Stimulated activated CD8-positive, alpha-beta memory T cell treated with anti-CD3 and anti-CD28 coated beads, Interleukin-12 subunit alpha, Interleukin-12 subunit beta, amount 100 ng/mL, for 24 hours (primary cell): Measurements from ENCODE around the gene CTBP2.
"Not testable (repeated sequence)": the region's sequence is repeated elsewhere in the genome, so short reads cannot be mapped to it uniquely, and the experiment has no call there.

Experiments used
- DNase-seq: peaks from one replicate; pipeline ENCODE4 v3.0.0-alpha.2; 2020; ENCODE audit errors: extremely low read depth

Gene CTBP2

DNA sequence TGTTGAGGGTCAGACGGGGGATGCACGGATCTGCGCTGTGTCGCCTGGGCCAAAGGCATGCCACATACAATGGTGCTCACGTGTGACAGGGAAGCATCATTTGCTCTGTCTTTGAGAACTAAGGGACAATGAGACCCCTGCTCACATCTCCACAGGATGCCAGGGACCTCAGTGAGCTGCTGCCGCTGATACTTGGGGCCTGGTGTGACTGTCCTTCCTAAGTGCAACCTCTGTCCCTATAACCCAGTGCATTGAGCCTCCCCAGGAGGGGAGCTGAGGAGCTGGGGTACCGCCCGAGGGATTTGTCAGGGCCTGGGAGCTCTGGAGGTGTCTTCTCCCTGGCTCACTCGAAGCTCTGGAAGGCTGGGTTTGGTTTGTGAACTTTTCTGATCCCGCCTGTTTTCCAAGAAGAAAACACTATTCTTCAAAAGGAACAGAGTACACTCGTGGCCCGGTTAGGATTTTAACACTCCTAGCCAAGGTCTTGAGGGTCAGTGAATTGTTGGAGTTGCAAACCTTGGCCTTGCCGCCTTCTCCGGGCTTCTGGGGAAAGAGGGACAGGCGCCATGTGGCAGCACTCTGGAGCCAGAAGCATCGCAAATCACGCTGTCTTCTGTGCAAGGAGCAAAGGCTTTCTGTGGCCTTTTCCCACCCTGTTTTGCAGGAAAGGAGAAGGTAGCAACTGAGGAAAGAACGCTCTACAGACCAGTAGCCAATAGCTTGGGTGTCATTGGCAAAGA, 26.2 kb upstream of the CTBP2 start:
- no peak for DNase-seq

DNA sequence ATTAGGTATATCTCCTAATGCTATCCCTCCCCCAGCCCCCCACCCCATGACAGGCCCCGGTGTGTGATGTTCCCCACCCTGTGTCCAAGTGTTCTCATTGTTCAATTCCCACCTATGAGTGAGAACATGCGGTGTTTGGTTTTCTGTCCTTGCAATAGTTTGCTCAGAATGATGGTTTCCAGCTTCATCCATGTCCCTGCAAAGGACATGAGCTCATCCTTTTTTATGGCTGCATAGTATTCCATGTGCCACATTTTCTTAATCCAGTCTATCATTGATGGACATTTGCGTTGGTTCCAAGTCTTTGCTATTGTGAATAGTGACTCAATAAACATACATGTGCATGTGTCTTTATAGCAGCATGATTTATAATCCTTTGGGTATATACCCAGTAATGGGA, 18.7 kb upstream of the CTBP2 start:
- DNase-seq: not testable (repeated sequence)

DNA sequence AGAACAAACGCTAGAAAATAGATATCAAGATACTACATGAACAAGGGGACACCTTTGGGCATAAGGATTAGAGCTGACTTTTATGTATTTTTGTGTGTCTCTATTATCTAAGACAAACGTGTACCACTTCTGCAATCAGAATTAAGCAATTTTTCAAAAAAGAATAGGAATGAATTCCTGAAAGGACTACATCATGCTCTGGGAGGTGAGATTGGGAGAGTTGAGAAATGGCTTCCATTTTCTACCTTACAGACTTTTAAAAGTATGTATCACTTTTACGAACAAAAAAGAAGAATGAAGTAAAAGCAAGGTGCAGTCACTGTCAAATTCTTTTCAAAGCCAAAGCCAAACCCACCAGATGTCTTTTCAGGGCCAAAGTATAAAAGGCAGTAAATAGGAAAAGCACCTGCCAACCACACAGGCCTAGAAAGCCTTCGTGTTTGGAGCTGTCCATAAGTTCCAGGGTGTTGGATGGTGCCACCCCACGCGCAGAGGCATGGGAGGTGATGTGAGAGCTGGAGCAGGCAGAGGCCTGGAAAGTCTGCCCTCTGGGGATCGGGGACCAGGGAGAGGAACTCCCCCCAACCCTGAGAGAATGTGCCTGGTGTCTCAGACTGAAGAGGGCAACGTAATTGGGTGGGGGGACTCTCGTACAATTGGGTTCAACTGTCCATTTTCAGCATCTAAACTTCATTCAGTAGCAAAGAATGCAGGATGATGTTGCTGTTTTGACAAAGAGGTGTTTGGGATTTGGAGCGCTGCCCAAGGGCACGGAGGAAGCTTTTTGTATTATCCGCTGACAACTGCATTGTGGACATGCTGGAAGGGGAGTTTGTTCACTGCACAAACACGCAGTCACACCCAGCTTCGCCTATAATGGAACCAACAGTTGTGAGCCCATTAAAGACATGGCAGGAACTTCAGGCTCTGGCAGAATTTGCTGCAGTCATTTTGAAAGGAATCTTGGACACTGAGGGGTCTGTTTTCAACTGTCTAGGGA, 17.6 kb upstream of the CTBP2 start:
- no peak for DNase-seq

DNA sequence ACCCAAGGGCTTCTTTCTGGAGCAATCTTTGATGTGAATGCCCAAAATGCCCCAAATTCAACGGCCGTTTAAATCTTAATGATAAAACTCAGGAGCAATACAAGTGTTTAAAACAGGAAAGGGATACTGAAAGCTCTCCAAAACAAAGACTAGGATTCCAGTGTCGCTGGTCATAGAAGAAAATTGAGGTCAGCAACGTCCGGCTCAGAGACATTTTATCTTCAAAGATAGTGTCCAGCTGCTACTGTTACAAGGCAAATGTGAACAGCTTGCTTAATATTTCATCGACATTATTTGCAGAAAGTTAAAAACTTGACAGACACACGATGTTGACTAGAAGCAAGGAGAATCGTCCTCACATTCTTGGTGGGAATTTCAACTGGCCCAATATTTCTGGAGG, 15.4 kb upstream of the CTBP2 start:
- no peak for DNase-seq

DNA sequence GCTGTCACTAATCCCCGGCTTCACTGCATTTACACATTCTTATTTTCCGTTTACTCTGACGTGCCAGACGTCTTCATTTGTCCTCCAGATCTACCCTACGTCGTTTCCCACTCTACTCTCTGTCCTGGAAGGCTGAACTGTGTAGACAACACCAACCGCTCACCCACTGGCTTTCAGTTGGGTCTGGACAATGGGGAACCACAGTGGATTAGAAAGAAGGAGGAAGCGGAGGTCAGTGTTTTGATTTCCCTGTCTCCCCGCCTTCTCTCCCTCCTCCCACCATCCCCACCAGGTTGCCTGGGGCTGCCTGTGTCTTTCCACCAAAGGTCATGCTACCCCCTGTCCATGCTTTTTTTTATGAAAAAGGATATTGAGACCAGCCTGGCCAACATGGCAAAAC, 14.0 kb upstream of the CTBP2 start:
- no peak for DNase-seq

DNA sequence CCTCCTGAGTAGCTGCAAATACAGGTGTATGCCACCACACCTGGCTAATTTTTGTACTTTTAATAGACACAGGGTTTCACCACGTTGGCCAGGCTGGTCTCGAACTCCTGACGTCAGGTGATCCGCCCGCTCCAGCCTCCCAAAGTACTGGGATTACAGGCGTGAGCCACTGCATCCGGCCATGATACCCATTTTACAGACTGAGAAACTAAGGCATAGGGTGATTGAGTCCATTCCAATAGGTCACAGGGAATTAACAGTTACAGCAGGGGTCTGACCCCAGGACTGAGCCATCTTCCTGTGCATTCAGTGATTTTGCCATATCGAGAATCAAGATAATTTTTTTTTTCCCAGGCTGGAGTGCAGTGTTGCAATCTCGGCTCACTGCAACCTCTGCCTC, 12.3 kb upstream of the CTBP2 start:
- no peak for DNase-seq

DNA sequence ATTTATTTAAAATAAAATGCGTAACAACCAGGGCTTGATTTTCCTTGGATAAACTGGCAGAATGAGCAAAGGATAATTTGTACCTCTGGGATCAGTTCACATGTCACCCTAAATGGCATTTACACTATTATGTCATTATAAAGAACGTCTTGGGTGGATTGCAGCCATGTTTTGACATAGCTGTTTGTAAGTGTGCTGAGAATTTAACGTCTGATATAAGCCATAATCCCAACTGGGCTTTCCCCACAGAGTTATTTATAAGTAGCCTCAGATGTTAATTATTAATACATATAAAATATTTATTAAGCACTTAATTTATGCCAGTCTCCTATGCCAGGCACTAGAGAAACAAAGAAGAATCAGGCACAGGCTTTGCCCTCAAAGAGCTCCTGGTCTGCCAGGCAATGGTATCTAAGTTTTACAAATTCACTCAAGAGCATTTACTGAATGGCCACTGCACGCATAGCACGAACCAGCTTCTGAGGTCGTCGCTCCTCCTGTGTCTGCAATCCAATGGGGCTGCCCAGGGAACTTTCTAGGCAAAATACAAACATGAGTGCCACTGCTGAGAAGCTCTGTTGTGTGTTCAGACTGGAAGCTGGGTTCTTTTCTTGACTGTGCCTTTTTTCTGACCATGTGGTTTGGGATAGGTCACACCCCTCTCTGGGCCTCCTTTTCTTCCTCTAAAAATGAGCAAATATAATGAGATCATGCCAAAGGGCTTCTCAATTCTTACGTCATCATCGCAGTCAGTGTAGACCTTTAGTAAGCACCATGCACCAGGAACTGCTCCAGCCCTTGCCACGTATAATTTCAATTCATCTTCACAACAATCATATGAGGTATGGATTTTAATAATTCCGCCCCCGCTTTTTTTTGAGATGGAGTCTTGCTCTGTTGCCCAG, 11.3 kb upstream of the CTBP2 start:
- no peak for DNase-seq

DNA sequence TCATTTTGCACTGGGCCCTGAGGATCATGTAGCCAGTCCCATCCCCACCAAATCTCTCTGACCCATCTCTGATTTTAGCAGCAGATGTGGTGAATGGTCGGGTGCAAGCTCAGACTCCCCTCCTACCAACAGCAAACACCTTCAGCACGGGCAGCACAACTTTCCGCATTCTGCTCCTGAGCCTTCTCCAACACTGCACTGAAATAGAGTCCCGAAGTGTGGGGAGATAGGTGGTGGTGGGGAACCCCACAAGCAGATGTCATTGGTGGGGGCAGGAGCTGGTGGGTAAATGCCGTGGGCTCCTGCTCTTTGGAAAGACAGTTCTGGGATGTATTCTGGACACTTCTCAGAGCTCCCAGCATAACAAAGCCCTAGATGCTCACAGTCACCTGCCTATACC, 9.6 kb upstream of the CTBP2 start:
- DNase-seq: no peak

DNA sequence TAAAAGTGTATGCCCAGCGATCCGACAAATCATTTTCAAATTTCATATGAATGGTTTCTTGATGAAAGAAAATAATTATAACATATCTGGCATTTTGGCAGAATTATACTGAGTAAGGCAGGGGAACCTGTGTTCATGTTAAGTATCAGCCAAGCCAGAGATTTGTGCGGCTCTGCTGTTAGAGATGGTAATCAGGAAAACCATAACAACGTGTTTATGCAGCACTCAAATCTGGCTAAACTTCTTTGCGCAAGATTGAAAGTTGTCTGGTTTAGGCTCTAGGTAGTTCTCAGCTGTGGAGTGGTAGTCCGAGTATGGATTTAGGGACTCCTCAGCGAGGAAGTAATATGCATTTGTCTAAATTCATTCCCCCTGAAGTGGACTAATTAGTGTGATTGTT, 8.9 kb upstream of the CTBP2 start:
- no peak for DNase-seq

DNA sequence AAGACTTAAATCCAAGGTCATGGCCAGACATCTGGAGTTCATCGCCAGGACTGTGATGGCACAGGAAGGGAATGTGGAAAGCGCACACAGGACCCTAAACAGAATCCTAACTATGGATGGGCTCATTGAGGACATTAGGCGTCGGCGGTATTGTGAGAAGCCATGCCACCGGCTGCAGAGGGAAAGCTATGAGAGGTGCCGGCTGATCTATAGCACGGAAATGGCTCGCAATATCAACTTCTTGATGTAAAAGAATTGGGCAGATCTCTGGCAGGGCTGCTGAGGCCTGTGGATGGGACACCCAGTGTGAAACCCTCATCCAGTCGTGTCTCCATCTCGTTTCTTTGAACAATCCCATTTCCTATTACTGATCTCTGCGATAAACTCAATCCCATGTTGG, 6.3 kb upstream of the CTBP2 start:
- DNase-seq: no peak

DNA sequence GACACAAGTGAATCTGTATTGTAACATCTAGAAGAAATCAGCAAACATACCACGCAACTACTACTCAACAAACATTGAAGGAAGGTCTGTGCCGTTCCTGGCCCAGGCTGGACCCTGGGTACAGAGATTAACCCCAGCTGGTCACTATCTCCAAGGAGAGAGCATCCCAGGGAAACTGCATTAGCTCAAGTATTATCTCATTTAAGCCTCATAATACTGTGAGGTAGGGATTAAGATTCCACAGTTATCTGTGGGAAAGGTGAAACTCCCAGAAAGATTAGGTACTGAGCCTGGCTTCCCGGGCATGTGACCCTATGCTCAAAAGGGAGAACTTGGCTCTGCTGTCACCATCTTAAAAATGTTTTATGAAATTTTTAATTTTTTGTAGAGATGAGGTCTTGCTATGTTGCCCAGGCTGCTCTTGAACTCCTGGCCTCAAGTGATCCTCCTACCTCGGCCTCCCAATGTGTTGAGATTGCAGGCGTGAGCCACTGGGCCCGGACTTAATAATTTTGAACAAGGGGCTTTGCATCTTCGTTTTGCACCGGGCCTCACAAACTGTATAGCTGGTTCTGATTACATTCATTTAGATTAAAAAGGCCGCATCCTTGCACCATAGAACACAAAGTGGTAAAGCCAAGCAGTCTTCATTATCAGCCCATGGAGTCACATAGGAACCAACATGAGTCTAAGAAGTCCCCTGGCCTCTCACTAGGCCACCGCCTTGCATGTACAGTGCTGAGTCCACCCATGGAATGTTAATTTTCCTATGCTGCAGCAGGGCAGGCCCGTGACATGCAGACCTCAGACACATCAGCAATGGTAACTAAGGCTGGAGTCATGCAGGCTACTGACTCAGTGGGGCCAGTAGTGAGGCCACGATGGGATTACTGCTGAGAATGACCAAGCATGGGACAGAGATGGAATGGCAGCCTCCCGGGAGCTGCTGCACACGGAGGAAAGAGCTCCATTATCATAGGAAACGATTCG, 5.5 kb upstream of the CTBP2 start:
- DNase-seq: no peak

DNA sequence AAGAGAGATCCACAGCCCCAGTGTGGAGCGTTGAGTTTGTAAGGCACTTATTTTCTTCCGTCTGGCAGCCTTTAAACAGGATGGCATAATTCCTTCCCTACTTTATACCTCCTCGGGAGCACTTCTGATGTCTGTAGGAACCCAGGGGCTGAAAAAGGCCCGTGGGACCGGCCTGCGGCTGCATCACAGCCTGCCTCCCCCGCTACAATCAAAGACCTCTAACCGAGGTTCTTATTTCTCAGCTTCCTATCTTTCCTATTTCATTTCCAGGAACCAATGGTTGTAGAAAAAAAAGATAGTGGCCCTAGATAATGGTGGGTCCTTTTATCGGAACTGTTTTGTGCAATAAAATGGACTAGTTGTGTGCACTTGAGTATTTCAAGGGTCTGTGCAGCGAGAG, 4.1 kb upstream of the CTBP2 start:
- no peak for DNase-seq

DNA sequence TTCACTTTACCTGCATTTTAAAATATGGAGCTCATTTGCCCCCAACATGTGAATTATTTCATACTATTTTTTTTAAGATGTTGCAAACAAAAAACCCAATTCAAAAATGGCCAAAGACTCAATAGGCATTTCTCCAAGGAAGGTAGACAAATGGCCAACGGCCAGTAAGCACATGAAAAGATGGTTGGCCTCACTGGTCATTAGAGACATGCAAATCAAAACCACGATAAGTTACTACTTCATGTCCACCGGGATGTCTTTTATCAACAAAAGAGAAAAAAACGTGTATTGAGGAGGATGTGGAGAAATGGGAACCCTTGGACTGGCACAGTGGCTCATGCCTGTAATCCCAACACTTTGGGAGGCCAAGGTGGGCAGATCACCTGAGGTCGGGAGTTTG, 3.4 kb upstream of the CTBP2 start:
- no peak for DNase-seq

DNA sequence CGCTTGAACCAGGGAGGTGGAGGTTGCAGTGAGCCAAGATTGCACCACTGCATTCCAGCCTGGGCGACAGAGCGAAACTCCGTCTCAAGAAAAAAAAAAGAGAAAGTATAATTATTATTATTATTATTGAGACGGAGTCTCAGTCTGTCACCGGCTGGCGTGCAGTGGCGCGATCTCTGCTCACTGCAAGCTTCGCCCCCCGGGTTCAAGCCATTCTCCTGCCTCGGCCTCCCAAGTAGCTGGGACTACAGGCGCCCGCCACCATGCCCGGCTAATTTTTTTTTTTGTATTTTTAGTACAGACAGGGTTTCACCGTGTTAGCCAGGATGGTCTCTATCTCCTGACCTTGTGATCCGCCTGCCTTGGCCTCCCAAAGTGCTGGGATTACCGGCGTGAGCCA, 2.9 kb upstream of the CTBP2 start:
- not testable (repeated sequence) for DNase-seq

DNA sequence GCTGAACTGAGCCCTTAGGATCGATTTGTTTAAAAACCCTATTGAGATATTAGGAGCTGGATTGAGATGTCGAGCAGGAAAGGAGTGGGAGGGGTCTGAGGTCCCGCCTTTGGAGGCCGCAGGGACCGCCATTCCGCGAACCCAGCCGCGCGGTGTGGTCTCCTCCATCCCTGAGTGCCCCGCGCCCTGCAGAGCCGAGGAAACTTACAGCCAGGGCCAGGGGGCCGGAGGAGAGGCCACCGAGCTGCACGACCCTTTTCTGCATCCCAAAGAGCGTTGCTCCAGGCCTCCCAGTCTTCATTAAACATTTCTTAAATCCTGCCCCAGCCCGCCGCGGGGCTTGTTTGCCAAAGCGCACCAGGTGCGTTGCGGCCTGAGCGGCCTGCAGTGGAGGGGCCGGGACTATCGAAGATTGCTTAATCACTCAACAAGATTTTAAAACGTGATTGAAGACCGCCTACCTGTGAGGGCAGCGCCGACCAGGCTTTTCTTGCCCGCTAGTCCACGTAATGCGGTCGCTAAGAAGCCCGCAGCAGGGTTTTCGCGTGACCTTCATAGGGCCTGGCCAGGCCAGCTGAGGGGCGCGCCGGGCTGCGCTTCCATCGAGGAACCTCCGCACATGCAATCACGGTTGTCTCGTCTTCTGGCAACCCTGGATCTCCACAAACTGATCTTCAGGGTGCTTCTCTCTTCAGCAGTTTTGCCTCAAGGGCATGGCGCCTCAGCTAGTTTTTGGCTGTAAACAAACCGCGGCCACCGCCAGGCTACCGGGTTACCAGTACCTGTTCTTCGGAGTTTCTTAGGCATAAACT, 2.0 kb upstream of the CTBP2 start:
- no peak for DNase-seq

DNA sequence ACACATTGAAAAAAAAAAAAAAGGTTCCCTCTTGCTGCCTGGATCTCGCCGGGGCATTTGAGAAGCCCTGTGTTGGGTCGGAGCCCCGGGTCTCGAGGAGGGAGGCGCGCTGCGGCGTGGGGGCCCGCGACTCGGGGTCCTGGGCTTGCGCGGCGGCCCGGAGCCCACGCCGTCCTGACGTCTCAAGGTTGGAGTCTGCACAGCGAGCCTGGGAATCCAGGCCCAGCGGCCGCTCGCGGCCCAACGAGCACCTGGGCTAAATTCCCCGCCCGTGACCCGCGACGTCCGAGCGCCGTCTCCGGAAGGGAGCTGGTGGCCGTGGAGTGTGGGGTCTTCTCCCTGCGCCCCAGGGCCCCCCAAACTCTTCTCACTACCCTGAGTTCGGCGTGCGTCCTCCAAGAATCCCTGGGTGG, 1.4 kb upstream of the CTBP2 start:
- DNase-seq: no peak

DNA sequence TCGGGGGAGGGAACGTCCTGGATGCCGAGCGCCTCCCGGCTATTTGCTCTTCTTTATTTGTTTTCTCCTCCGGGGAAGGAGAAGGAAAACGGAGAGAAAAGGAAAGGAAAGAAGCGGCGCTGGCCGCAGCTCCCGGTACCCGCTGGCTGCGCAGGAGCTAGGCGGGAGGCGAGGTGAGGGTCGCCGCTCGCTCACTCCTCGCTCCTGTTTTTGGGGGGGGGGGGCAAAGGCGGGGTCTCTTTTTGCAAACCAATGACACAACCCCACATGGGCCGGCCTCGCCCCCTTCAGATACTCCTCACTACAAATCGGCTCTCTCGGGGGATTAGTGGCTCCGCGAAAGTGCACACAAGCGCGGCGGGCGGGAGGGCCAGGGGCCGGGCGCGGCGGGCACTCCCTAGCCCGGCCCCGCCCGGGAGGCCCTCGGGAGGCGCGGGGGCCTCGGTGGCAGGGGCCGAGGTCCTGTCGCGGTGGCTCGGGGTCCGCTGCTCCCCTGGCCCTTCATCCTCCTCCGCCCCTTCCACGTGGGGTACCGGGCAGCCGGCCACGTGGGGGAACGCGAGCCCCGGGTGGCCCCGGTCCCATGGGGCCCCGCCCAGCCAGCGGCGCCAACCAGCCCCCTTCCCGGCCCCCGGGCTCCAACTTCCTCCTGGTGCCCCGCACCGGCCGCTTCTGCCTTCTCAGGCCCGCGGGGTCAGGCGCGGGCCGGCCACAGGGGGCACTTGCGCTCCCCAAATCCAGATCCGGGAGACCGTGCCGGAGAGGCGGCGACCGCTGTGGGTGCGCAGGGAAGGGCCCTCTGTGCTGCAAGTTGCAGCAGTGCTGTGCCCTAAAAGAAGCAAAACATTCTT, 718 bp upstream of the CTBP2 start:
- DNase-seq: no peak

DNA sequence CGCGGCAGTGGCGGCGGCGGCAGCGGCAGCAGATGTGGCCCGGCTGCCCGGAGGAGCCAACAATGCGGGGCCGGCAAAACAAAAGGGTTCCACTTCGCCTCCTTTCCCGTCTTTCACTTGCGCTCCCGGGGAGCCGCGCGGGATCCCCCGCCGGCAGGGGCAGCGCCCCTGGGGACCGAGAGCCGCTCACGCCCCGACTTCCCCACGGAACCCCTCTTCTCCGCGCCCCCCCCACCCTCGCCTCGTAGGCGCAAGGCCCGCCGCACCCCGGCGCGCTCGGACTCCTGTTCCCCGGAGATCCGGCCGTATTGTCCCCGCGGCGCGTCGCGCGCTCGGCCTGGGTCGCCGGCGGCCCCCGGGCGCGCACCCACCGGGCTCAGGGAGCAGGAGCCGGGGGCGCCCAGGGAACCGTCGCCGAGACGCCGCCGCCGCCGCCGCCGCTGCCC, 854 bp downstream of the CTBP2 start:
- DNase-seq: no peak
